MM.1S (cell line): ENCODE measurements around the gene PLA2G4F.

Source experiments
- CTCF ChIP-seq: fragments of 300-600 bp; sonication (generic); IDR thresholded peaks from 2 replicates; pipeline ENCODE4 v1.5.1; 2016; ENCODE audit warnings: antibody characterized with exemption, low read length, mixed read lengths
- EZH2 ChIP-seq: fragments of 300-600 bp; sonication (generic); optimal IDR thresholded peaks from 2 replicates; pipeline ENCODE3; 2017; ENCODE audit warnings: low read depth, mild to moderate bottlenecking, antibody characterized with exemption, low read length, mixed read lengths

GRCh38 chr15:42154212-42154941 is 2.1 kb downstream of the PLA2G4F start:
- TF ChIP-seq CTCF (no peak), EZH2 (no peak)
